HCT116 (cell line): Measurements from ENCODE around the gene DPH6. TPM values are rescaled to one million over a fixed set of nuclear protein-coding genes. Genes with fewer than 3 reads are reported as not detected.

Experiments used
- ATAC-seq: fragments of 200-7000 bp; cut with Tn5 transposase; 2 replicates; pipeline ENCODE4 v1.9.1; 2020; ENCODE audit warnings: mild to moderate bottlenecking, moderate library complexity
- BruUV-seq: library from RNA; stranded (reverse); fragments of 400-500 nt; replicated peaks from 2 replicates; lab custom pipeline; 2021; lab: Mats Ljungman, UMichigan
- CTCF ChIA-PET: fragments of 300-600 bp; sonication (Branson Sonifier 250); formaldehyde crosslinking; loops from one replicate; lab custom pipeline; 2021; ENCODE audit warnings: antibody characterized with exemption; lab: Charles Lee
- POLR2A ChIA-PET: fragments of 300-600, 350-600 bp; sonication (Branson Sonifier 250); formaldehyde crosslinking; loops from one replicate; lab custom pipeline; 2021; ENCODE audit warnings: antibody characterized with exemption; lab: Charles Lee
- RAD21 ChIA-PET, 2 experiments: fragments of 300-600 bp; sonication (Branson Sonifier 250); formaldehyde crosslinking; loops; one replicate each; lab custom pipeline; 2023; ENCODE audit warnings: low total read pairs in 2 of 2; ENCODE audit not compliant: uncharacterized antibody in 2 of 2, unreplicated experiment in 2 of 2, low non-redundant PET in 1 of 2; lab: Charles Lee
- DNase-seq: peaks from one replicate; pipeline ENCODE4 v3.0.0-alpha.2; 2010; ENCODE audit warnings: low read depth, low spot score
- H2AFZ ChIP-seq: fragments of 200-600 bp; shearing (Covaris generic), sonication (generic); 2 replicates; pipeline ENCODE4 v1.6.1; 2017; ENCODE audit warnings: low read depth, mixed run types, mixed read lengths, antibody characterized with exemption, low read length; ENCODE audit not compliant: poor library complexity, severe bottlenecking
- H3K27ac ChIP-seq: 2 replicates; pipeline ENCODE4 v1.5.1; 2012; ENCODE audit warnings: low read depth, low read length
- H3K27me3 ChIP-seq: fragments of 200-600 bp; sonication (generic); 2 replicates; pipeline ENCODE4 v1.6.1; 2016; ENCODE audit warnings: mixed run types, low read length, mixed read lengths; ENCODE audit not compliant: insufficient read depth
- H3K36me3 ChIP-seq, 2 experiments: fragments of 200-500 bp in 1 of 2; fragments of 200-600 bp in 1 of 2; sonication (Bioruptor generic) in 1 of 2; sonication (generic) in 1 of 2; 2 replicates each; pipeline versions ENCODE4 v1.5.1 to v1.6.1; 2014 to 2016; ENCODE audit warnings: low read length in 2 of 2, inconsistent platforms in 1 of 2, mixed read lengths in 1 of 2, mixed run types in 1 of 2; ENCODE audit not compliant: insufficient read depth in 2 of 2, control insufficient read depth in 1 of 2
- H3K4me1 ChIP-seq, 2 experiments: fragments of 200-600 bp in 1 of 2; sonication (generic) in 1 of 2; 2 replicates each; pipeline versions ENCODE4 v1.5.1 to v1.6.1; 2012 to 2017; ENCODE audit warnings: low read length in 2 of 2, inconsistent platforms in 1 of 2, mild to moderate bottlenecking in 1 of 2, mixed read lengths in 1 of 2, mixed run types in 1 of 2, moderate library complexity in 1 of 2; ENCODE audit not compliant: insufficient read depth in 2 of 2, control insufficient read depth in 1 of 2
- H3K4me2 ChIP-seq: fragments of 200-600 bp; sonication (generic); 2 replicates; pipeline ENCODE4 v1.6.1; 2017; ENCODE audit warnings: mixed run types, low read length, mixed read lengths
- H3K4me3 ChIP-seq, 2 experiments: fragments of 200-600 bp in 1 of 2; sonication (generic) in 1 of 2; replicated peaks in 1 of 2; 2 replicates each; pipeline ENCODE4 v1.5.1; 2011 to 2016; ENCODE audit warnings: low read length in 2 of 2, control low read depth in 1 of 2, low read depth in 1 of 2, mild to moderate bottlenecking in 1 of 2, mixed read lengths in 1 of 2, mixed run types in 1 of 2
- H3K79me2 ChIP-seq: fragments of 200-600 bp; sonication (generic); 2 replicates; pipeline ENCODE4 v1.6.1; 2017; ENCODE audit warnings: mild to moderate bottlenecking, mixed run types, low read length, moderate library complexity, mixed read lengths; ENCODE audit not compliant: insufficient read depth
- H3K9ac ChIP-seq: fragments of 200-600 bp; sonication (generic); 2 replicates; pipeline ENCODE4 v1.6.1; 2016; ENCODE audit warnings: low read length, mixed read lengths
- H3K9me2 ChIP-seq: fragments of 200-600 bp; sonication (generic), shearing (Covaris generic); 2 replicates; pipeline ENCODE4 v1.6.1; 2017; ENCODE audit warnings: mixed run types, mild to moderate bottlenecking, moderate library complexity; ENCODE audit not compliant: insufficient read depth
- H3K9me3 ChIP-seq, 2 experiments: fragments of 200-500 bp in 1 of 2; fragments of 200-600 bp in 1 of 2; sonication (Bioruptor generic) in 1 of 2; sonication (generic) in 1 of 2; 2 replicates each; pipeline ENCODE4 v1.6.1; 2014 to 2017; ENCODE audit warnings: low read length in 2 of 2, mixed read lengths in 2 of 2, inconsistent platforms in 1 of 2, low read depth in 1 of 2, mild to moderate bottlenecking in 1 of 2, mixed run types in 1 of 2, moderate library complexity in 1 of 2; ENCODE audit not compliant: control insufficient read depth in 1 of 2, insufficient read depth in 1 of 2
- H4K20me1 ChIP-seq: fragments of 200-600 bp; sonication (generic), shearing (Covaris generic); 2 replicates; pipeline ENCODE4 v1.6.1; 2017; ENCODE audit warnings: mixed run types, mild to moderate bottlenecking, moderate library complexity; ENCODE audit not compliant: insufficient read depth
- CTCF ChIP-seq, 3 experiments: fragments of 200-600 bp in 1 of 3; sonication (generic) in 1 of 3; IDR thresholded peaks in 2 of 3; conservative IDR thresholded peaks in 1 of 3; 2 replicates each; pipeline ENCODE4 v1.5.1; 2012 to 2017; ENCODE audit warnings: low read depth in 2 of 3, low read length in 2 of 3, antibody characterized with exemption in 1 of 3, borderline replicate concordance in 1 of 3, control low read depth in 1 of 3, mild to moderate bottlenecking in 1 of 3, mixed read lengths in 1 of 3, mixed run types in 1 of 3, moderate library complexity in 1 of 3; ENCODE audit not compliant: insufficient read depth in 1 of 3
- EZH2phosphoT487 ChIP-seq: fragments of 200-600 bp; IDR thresholded peaks from 2 replicates; pipeline ENCODE4 v1.6.1; 2018; ENCODE audit warnings: antibody characterized with exemption, borderline replicate concordance
- POLR2AphosphoS5 ChIP-seq: IDR thresholded peaks from 2 replicates; pipeline ENCODE4 v1.6.1; 2011; ENCODE audit warnings: mild to moderate bottlenecking, low read depth, low read length, moderate library complexity
- RAD21 ChIP-seq: IDR thresholded peaks from 2 replicates; pipeline ENCODE4 v1.6.1; 2012; ENCODE audit warnings: low read depth, mild to moderate bottlenecking
- ZNF274 ChIP-seq: fragments of 200-500 bp; sonication (Bioruptor generic); IDR thresholded peaks from 2 replicates; pipeline ENCODE4 v1.6.1; 2014; ENCODE audit warnings: mild to moderate bottlenecking, low read depth, low read length, inconsistent platforms
- intact Hi-C: fragments of 100-400 bp; cut with micrococcal nuclease; formaldehyde crosslinking; loops from 2 replicates; pipeline ENCODE4 v1.10.0; 2022
- total RNA-seq: library from RNA; stranded (reverse); gene quantifications from one replicate; pipeline ENCODE4 v1.2.1, GENCODE V29; 2021; ENCODE audit not compliant: unreplicated experiment

Gene DPH6
- total RNA-seq, 1 experiment from 2014 or later = 18.2 TPM

- no peak overlapping the region for H3K9ac ChIP-seq
- RAD21 ChIA-PET = interaction anchor here in 1 of 2 experiments (1.0 kb wide), 1 partner anchor 148 kb away, joined by 3 read pairs; no protein-coding TSS in a partner anchor
- TF ChIP-seq ZNF274 (no peak), RAD21 (peak; percentile 45; the same call in 1 of the 2 replicates), CTCF (IDR thresholded peaks at IDR 0.05 in 2 of 3, conservative IDR thresholded peaks at IDR 0.05 in 1 of 3; ENCODE audit: borderline replicate concordance in 1 of 3, insufficient read depth in 1 of 3, low read depth in 2 of 3, low read length in 2 of 3) (peak; percentile 11 to 24 (median 22); a peak in 1 of 6 replicates)
- TF ChIP-seq, all 23 proteins: peak for 2
- Histone ChIP-seq H3K4me2 (no peak overlapping the region), H3K4me1 (no peaks in the 10 kb centered on the region), H3K4me3 (no peak overlapping the region), H4K20me1 (no peaks in the 10 kb centered on the region), H3K27ac (no peak overlapping the region), H2AFZ (no peak overlapping the region), H3K9me2 (no peaks in the 10 kb centered on the region; the same call in 1 of the 2 replicates), H3K27me3 (no peaks in the 10 kb centered on the region), H3K79me2 (no peaks in the 10 kb centered on the region), H3K9me3 (no peaks in the 10 kb centered on the region), H3K36me3 (no peaks in the 10 kb centered on the region)
- CTCF ChIA-PET = interaction anchor here (1.7 to 10.0 kb wide), 2 partner anchors 7 to 148 kb away, joined by 9 to 44 read pairs; no protein-coding TSS in a partner anchor
- intact Hi-C loops = loop anchor here (2.0 kb wide), 1 partner anchor 358 kb away; no protein-coding TSS in a partner anchor
- POLR2A ChIA-PET = no interaction called here
- DNase-seq = peak; percentile 12
- peak; percentile 50 for ATAC-seq
- no TSS peak for BruUV-seq
Observed at GRCh38 chr15:35437157-35437556, 108.8 kb downstream of the DPH6 start.

- BruUV-seq = no TSS peak
- Histone ChIP-seq H3K4me1 (peaks cover 0 to 2% of the 10 kb centered on the region in 2 experiments; a peak in 1 of 4 replicates), H3K27ac (no peak overlapping the region), H3K27me3 (no peaks in the 10 kb centered on the region), H3K9me3 (no peaks in the 10 kb centered on the region), H3K9ac (no peak overlapping the region), H3K36me3 (no peaks in the 10 kb centered on the region), H3K4me3 (no peak overlapping the region), H2AFZ (no peak overlapping the region), H4K20me1 (no peaks in the 10 kb centered on the region), H3K79me2 (no peaks in the 10 kb centered on the region), H3K9me2 (no peaks in the 10 kb centered on the region; the same call in 1 of the 2 replicates), H3K4me2 (no peak overlapping the region)
- ChIA-PET POLR2A (no interaction called here), CTCF (interaction anchor here (0.7 to 10.0 kb wide), 4 partner anchors 8 to 472 kb away, joined by 3 to 44 read pairs (median 6); no protein-coding TSS in a partner anchor), RAD21 (no interaction called here)
- DNase-seq (no peak), ATAC-seq (no peak)
- TF ChIP-seq EZH2phosphoT487 (no peak), POLR2AphosphoS5 (no peak)
- intact Hi-C loops = loop anchor here (2.0 kb wide), 1 partner anchor 358 kb away; no protein-coding TSS in a partner anchor
Observed at GRCh38 chr15:35436422-35436821, 109.5 kb downstream of the DPH6 start.
